ENCODE results near the gene TMC3.

Gene TMC3

DNA sequence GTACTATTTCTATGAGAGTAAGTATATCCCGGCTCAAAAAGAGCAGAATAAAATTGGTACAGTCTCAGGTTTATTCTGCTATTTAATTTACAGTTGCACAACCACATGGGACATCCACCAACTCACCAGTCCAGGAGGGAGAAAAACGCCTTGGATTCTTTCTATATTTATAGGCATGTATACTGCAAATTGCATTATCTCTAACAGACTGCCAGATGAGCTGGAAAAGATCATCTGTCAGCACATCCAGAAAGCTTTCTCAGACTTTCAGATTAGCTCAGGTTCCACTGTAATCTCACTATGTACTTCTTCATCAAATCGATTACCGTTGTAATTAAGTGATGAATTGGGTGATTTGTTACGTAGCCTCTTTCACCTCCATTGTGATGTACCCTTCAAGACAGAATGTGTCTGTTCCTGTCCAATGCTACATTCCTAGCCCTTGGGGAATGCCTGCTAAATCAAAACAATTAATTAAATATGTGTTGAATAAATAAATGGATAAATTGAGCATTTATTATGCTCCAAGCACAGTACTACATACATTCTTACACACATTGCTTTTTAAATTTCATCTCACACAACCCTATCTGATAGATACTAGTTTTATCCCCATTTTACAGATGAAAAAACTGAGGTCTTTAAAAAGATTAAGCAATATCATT is 38.1 kb upstream of the TMC3 start:
- H3K79me2 ChIP-seq (ENCODE audit: insufficient read depth, low read length): no peaks in the 10 kb centered on the region
- no peaks in the 10 kb centered on the region for H3K9me3 ChIP-seq (ENCODE audit: low read length)
- no peak for TF ChIP-seq EZH2 (IDR thresholded peaks at IDR 0.05; ENCODE audit: borderline replicate concordance, low read length)
- TF ChIP-seq, protein P1, sequence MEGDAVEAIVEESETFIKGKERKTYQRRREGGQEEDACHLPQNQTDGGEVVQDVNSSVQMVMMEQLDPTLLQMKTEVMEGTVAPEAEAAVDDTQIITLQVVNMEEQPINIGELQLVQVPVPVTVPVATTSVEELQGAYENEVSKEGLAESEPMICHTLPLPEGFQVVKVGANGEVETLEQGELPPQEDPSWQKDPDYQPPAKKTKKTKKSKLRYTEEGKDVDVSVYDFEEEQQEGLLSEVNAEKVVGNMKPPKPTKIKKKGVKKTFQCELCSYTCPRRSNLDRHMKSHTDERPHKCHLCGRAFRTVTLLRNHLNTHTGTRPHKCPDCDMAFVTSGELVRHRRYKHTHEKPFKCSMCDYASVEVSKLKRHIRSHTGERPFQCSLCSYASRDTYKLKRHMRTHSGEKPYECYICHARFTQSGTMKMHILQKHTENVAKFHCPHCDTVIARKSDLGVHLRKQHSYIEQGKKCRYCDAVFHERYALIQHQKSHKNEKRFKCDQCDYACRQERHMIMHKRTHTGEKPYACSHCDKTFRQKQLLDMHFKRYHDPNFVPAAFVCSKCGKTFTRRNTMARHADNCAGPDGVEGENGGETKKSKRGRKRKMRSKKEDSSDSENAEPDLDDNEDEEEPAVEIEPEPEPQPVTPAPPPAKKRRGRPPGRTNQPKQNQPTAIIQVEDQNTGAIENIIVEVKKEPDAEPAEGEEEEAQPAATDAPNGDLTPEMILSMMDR (IDR thresholded peaks at IDR 0.05; ENCODE audit: low read length): no peak
- no peak overlapping the region for H3K4me2 ChIP-seq (ENCODE audit: low read length)
- H3K4me1 ChIP-seq (ENCODE audit: insufficient read depth, low read length, severe bottlenecking): no peaks in the 10 kb centered on the region
- no peak overlapping the region for H3K9ac ChIP-seq (ENCODE audit: low read length)
- no peaks in the 10 kb centered on the region for H3K27me3 ChIP-seq (ENCODE audit: insufficient read depth, low read length)
- H3K9me2 ChIP-seq (ENCODE audit: low read depth, low read length): no peaks in the 10 kb centered on the region
- H4K20me1 ChIP-seq (ENCODE audit: insufficient read depth, low read length): no peaks in the 10 kb centered on the region
- no peaks in the 10 kb centered on the region for H3K36me3 ChIP-seq (ENCODE audit: insufficient read depth, low read length)
- no peak overlapping the region for H3K4me3 ChIP-seq (ENCODE audit: low read depth, low read length, poor library complexity, severe bottlenecking)
- no peak overlapping the region for H3K27ac ChIP-seq (ENCODE audit: low read depth, low read length, poor library complexity, severe bottlenecking)
- no peaks in the 10 kb centered on the region for H3F3A ChIP-seq (ENCODE audit: insufficient read depth, low read length)
- no peak overlapping the region for H2AFZ ChIP-seq (ENCODE audit: low read length)

DNA sequence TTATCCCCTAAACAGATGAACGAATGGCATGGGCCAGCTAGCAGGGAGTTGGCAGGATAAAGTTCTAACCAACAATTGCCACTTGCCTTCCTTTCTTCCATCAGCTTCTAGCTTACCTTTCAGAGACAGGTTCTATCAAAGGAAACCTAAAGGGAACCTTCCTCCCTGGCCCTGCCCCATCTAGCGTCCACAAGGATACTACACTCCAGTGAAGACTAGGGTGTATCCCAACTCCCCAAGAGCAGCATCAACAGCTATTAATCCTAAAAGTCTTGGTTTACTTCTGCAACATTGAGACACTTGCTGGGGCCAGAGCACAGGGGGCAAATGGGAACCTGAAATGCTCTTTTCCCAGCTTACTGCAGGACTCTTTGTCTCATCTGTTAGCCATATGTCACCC is 37.0 kb upstream of the TMC3 start:
- H4K20me1 ChIP-seq (ENCODE audit: insufficient read depth, low read length): no peaks in the 10 kb centered on the region
- no peak overlapping the region for H3K27ac ChIP-seq (ENCODE audit: low read depth, low read length, poor library complexity, severe bottlenecking)
- no peak overlapping the region for H3K4me2 ChIP-seq (ENCODE audit: low read length)
- H3K9ac ChIP-seq (ENCODE audit: low read length): no peak overlapping the region
- H3K79me2 ChIP-seq (ENCODE audit: insufficient read depth, low read length): no peaks in the 10 kb centered on the region
- H3F3A ChIP-seq (ENCODE audit: insufficient read depth, low read length): no peaks in the 10 kb centered on the region
- H3K9me2 ChIP-seq (ENCODE audit: low read depth, low read length): no peaks in the 10 kb centered on the region
- H2AFZ ChIP-seq (ENCODE audit: low read length): no peak overlapping the region
- TF ChIP-seq, protein P1 (IDR thresholded peaks at IDR 0.05; ENCODE audit: low read length): no peak
- TF ChIP-seq EZH2 (IDR thresholded peaks at IDR 0.05; ENCODE audit: borderline replicate concordance, low read length): no peak
- no peak overlapping the region for H3K4me3 ChIP-seq (ENCODE audit: low read depth, low read length, poor library complexity, severe bottlenecking)
- no peaks in the 10 kb centered on the region for H3K4me1 ChIP-seq (ENCODE audit: insufficient read depth, low read length, severe bottlenecking)
- H3K9me3 ChIP-seq (ENCODE audit: low read length): no peaks in the 10 kb centered on the region
- H3K36me3 ChIP-seq (ENCODE audit: insufficient read depth, low read length): no peaks in the 10 kb centered on the region
- H3K27me3 ChIP-seq (ENCODE audit: insufficient read depth, low read length): no peaks in the 10 kb centered on the region

DNA sequence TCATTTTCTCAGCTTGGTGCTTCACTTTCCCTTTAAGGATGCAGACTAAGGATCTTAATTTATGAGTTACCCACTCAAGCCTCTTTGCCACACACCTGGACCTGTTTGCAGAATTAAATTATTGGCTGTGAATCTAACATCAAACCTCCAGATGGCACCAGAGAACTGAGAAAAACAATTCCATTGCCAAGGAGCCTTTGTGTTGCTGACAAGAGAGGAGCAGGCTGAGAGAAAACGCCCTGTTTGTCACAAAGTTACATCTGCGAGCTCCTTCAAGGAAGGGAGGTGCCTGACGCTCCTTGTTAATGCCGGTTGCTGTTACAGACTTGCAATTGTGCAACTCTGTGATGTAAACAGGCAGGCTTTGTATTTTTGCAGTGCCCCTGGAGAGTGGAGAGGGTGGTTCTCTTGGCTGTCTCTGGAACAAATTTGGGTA is 36.3 kb upstream of the TMC3 start:
- H3K9ac ChIP-seq (ENCODE audit: low read length): no peak overlapping the region
- H3K4me2 ChIP-seq (ENCODE audit: low read length): no peak overlapping the region
- H4K20me1 ChIP-seq (ENCODE audit: insufficient read depth, low read length): no peaks in the 10 kb centered on the region
- no peaks in the 10 kb centered on the region for H3F3A ChIP-seq (ENCODE audit: insufficient read depth, low read length)
- H3K9me3 ChIP-seq (ENCODE audit: low read length): no peaks in the 10 kb centered on the region
- no peaks in the 10 kb centered on the region for H3K4me1 ChIP-seq (ENCODE audit: insufficient read depth, low read length, severe bottlenecking)
- no peak overlapping the region for H2AFZ ChIP-seq (ENCODE audit: low read length)
- no peaks in the 10 kb centered on the region for H3K27me3 ChIP-seq (ENCODE audit: insufficient read depth, low read length)
- H3K9me2 ChIP-seq (ENCODE audit: low read depth, low read length): no peaks in the 10 kb centered on the region
- no peaks in the 10 kb centered on the region for H3K79me2 ChIP-seq (ENCODE audit: insufficient read depth, low read length)
- TF ChIP-seq EZH2 (IDR thresholded peaks at IDR 0.05; ENCODE audit: borderline replicate concordance, low read length): no peak
- TF ChIP-seq, protein P1 (IDR thresholded peaks at IDR 0.05; ENCODE audit: low read length): peak; percentile 51
- no peak overlapping the region for H3K4me3 ChIP-seq (ENCODE audit: low read depth, low read length, poor library complexity, severe bottlenecking)
- H3K36me3 ChIP-seq (ENCODE audit: insufficient read depth, low read length): no peaks in the 10 kb centered on the region
- no peak overlapping the region for H3K27ac ChIP-seq (ENCODE audit: low read depth, low read length, poor library complexity, severe bottlenecking)
